Urinary bladder (tissue), 2 donors: Measurements from ENCODE around the gene ACTRT3. TPM values are rescaled to one million over a fixed set of nuclear protein-coding genes. Genes with fewer than 3 reads are reported as not detected.

Experiments used
- polyA plus RNA-seq: library from polyadenylated mRNA; stranded (reverse); fragments of 200-250 nt; gene quantifications from one replicate; pipeline ENCODE4 v1.2.3, GENCODE V29; 2013
- small RNA-seq: library from RNA; depleted of rRNA; stranded (forward); fragments of <200 nt; gene quantifications from one replicate; pipeline ENCODE3, GENCODE V24; 2014
- total RNA-seq: library from RNA; depleted of rRNA; stranded (reverse); fragments of >200 nt; gene quantifications from one replicate; pipeline ENCODE4 v1.2.3, GENCODE V29; 2014
- donor health status: healthy.

The ACTRT3 gene
- total and polyA plus RNA-seq, 2 donors = 2.4 to 3.3 TPM

Small RNA genes within 50 kb of the gene (small RNA-seq; reads per million reads assigned to genes)
- gene RNU6-637P = not detected

Other genes with a start within 250 kb of the ACTRT3 start
- 74.4 TPM for gene MECOM, start 105.8 kb downstream of the ACTRT3 start, total RNA-seq
- 14.5 TPM for gene MECOM, start 105.8 kb downstream of the ACTRT3 start, polyA plus RNA-seq
- gene TERC, start 4.5 kb downstream of the ACTRT3 start, total RNA-seq = 108 TPM
- gene TERC, start 4.5 kb downstream of the ACTRT3 start, polyA plus RNA-seq = not detected
- 50.8 TPM for gene MYNN, start 3.8 kb upstream of the ACTRT3 start, total RNA-seq
- gene MYNN, start 3.8 kb upstream of the ACTRT3 start, polyA plus RNA-seq = 11.9 TPM
- gene LRRIQ4, start 43.3 kb upstream of the ACTRT3 start, total RNA-seq = not detected
- not detected for gene LRRIQ4, start 43.3 kb upstream of the ACTRT3 start, polyA plus RNA-seq
- 14.7 TPM for gene LRRC34, start 43.3 kb upstream of the ACTRT3 start, total RNA-seq
- 2.0 TPM for gene LRRC34, start 43.3 kb upstream of the ACTRT3 start, polyA plus RNA-seq
- gene LRRC31, start 100.4 kb upstream of the ACTRT3 start, total RNA-seq = not detected
- gene LRRC31, start 100.4 kb upstream of the ACTRT3 start, polyA plus RNA-seq = not detected
- not detected for gene SAMD7, start 142.0 kb upstream of the ACTRT3 start, total RNA-seq
- not detected for gene SAMD7, start 142.0 kb upstream of the ACTRT3 start, polyA plus RNA-seq
- gene SEC62, start 197.2 kb upstream of the ACTRT3 start, total RNA-seq = 78.9 TPM
- gene SEC62, start 197.2 kb upstream of the ACTRT3 start, polyA plus RNA-seq = 65.5 TPM